IPS-18c (cell line): ENCODE data around the gene GPATCH2.
A peak's percentile ranks its signal among the peaks of the same experiment; 100 is the strongest.

Experiments used
- H3K4me3 ChIP-seq: 2 replicates; pipeline ENCODE4 v1.7.0; 2013; ENCODE audit warnings: low read depth, mild to moderate bottlenecking, low read length, moderate library complexity; ENCODE audit not compliant: insufficient read depth
- H3K9me3 ChIP-seq: one replicate; pipeline ENCODE4 v1.6.1; 2013; ENCODE audit warnings: mild to moderate bottlenecking, low read length, moderate library complexity; ENCODE audit not compliant: control insufficient read depth, insufficient read depth

GPATCH2 gene

GRCh38 chr1:217630711-217631591 lies at the start of gene GPATCH2, which contains the start of gene SPATA17:
Gene GPATCH2 (minus strand): TSS chr1:217631090. CDS start chr1:217630971, 119 bp downstream.
Gene SPATA17 (plus strand): TSS chr1:217631344. CDS start chr1:217631379, 35 bp downstream.
- no peaks in the 10 kb centered on the region for H3K9me3 ChIP-seq
- H3K4me3 ChIP-seq, result peak within 1 kb of the TSS; percentile 82

DNA sequence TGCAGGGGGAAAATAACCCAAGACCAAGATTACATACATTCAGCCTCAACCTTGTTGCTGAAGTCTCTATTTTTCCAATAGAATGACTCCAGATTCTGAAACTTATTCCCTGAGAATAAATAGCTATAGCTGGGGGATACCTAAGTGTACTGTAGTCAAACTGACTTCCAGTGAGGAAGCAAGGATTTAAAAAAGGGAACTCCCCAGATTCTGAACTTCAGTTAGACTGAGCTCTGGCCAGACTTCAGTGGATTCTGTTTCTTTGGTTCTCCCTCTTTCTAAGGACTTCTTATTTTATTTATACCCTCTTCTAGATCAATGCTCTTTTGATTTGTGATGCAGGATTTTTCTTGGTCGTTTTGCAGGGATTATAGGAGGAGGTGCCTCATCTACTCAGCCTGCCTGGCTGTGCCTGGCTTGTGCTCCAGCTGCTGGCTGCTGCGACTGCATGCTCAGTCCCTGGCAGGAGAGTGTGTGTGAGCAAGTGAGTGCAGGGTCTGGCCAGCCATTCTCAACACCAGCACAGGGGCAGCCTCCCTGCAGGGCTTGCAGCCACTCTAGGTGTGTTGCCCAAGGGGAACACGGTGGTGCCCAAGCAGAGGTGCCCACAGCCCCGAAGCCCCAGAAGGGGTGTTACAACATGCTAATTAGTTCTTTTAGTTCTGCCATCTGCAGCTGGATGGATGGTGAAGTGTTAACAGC lies 43.3 kb upstream of the GPATCH2 start:
- no peak overlapping the region for H3K4me3 ChIP-seq
- no peaks in the 10 kb centered on the region for H3K9me3 ChIP-seq

GRCh38 chr1:217673387-217673786 lies 42.5 kb upstream of the GPATCH2 start:
- Histone ChIP-seq H3K4me3 (no peak overlapping the region), H3K9me3 (no peaks in the 10 kb centered on the region)

DNA sequence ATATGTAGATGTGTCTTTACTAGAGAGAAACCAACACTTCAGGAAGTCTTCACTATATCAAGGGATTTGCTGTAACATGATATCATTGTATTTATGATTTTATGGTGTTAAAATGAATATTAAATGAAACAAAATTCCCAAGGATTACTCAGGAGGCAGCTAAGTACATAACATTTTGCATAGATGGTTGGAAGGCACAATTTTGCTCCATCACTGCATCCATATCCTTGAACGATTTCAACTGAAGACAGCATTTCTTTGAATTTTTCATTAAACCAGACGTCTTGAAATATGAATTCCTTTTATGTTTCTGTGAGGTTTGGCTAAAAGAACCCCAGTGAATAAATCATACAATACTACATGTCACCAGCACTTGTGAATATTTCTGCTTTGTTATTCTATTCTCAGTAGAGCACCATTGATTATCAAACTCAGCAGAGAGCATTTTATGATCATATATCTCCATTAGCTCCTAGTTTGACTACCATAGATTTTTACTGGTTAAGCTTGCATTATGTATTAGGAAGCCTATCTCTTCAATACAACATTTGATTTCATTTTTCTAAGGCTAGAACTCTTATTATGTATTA lies 37.6 kb upstream of the GPATCH2 start:
- H3K4me3 ChIP-seq, result no peak overlapping the region
- H3K9me3 ChIP-seq, result no peaks in the 10 kb centered on the region

DNA sequence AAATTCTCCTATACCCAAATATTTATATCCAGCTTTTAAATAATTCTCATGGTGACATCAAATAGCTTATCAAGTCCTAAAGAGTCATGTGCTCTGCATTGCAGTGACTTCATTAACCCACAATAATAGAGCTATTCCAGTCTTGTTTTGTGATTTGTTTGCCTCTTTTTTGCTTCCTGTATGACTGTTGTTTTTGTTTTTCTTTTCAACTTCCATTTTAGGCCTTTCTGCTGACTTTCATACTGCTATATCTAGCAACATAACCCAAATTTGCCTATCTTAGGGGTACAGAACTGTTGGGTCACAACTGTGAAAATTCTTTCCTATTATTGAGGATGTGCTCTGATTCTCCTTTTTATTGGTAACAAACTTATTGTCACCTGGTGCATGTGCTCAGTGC lies 30.5 kb upstream of the GPATCH2 start:
- peaks cover 4% of the 10 kb centered on the region for H3K9me3 ChIP-seq
- no peak overlapping the region for H3K4me3 ChIP-seq

DNA sequence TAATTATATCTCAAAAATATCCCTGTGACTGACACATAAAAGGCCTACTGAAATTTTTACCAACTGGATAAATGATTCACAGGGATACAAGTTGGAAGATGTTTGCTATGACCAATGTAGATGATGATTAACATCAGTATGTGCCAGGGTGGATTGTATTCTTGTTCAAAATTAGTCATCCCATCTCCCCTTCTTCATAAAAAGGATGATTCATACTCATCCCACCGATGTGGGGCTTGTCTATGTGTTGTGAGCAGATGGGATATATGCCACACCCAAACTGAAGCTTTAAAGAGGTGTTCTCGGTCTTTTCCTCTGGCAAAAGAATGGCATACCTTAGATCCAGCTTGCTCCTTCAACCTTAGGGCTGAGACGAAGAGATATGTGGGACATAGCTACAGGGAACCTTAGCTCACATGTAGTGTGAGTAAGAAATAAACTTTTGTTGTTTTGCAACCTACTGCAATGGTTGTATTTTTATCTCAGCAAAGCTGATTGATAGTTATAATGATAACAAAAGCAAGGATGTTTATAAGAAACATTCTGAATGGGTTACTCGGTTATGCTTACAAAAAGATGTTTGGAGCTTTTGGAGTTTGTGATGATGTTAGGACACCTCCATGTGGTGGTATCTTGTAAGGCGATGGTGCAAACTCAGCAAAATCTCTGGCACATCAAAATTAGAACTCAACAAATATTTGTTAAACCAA lies 29.6 kb upstream of the GPATCH2 start:
- Histone ChIP-seq H3K4me3 (no peak overlapping the region), H3K9me3 (peaks cover 4% of the 10 kb centered on the region)

- Histone ChIP-seq H3K4me3 (no peak overlapping the region), H3K9me3 (no peaks in the 10 kb centered on the region)
Measured at GRCh38 chr1:217650674-217651073, 19.8 kb upstream of the GPATCH2 start.

- Histone ChIP-seq H3K9me3 (no peaks in the 10 kb centered on the region), H3K4me3 (no peak overlapping the region)
Measured at GRCh38 chr1:217647791-217648190, 16.9 kb upstream of the GPATCH2 start.

DNA sequence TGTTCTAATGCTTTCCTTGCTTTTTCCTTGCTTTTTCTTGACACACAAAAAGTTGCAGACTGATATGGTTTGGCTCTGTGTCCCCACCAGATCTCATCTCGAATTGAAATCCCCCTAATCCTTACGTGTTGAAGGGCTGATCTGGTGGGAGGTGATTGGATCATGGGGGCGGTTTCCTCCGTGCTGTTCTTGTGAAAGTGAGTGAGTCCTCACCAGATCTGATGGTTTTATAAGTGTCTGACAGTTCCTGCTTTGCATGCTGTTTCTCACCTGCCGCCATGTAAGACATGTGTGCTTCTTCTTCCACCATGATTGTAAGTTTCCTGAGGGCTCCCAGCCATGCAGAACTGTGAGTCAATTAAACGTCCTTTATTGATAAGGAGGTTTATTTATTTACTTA lies 11.6 kb upstream of the GPATCH2 start:
- Histone ChIP-seq H3K4me3 (no peak overlapping the region), H3K9me3 (no peaks in the 10 kb centered on the region)

- Histone ChIP-seq H3K9me3 (no peaks in the 10 kb centered on the region), H3K4me3 (no peak overlapping the region)
Measured at GRCh38 chr1:217627431-217627830, 3.5 kb downstream of the GPATCH2 start.

GRCh38 chr1:217626321-217626720 lies 4.6 kb downstream of the GPATCH2 start:
- Histone ChIP-seq H3K9me3 (no peaks in the 10 kb centered on the region), H3K4me3 (no peak overlapping the region)

- no peak overlapping the region for H3K4me3 ChIP-seq
- H3K9me3 ChIP-seq, result no peaks in the 10 kb centered on the region
Measured at GRCh38 chr1:217622042-217622441, 8.8 kb downstream of the GPATCH2 start.

DNA sequence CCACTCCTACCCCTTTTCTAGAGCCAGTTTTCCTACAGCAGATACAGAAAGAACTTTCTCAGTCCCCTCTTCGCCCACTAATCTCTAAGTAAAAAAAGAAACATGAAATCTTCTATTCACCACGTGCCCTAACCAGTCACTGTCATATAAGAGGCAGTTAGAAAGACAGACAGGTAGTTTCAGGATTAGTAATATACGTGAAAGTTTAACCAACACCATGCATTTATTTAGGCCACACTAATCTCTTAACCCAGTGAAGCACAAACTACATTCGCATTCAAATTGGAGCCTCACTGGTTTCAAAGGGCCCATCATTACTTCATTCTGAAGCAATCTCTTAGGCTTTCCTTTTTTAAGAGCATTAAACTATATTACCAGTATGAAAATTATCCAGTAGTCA lies 10.1 kb downstream of the GPATCH2 start:
- no peaks in the 10 kb centered on the region for H3K9me3 ChIP-seq
- H3K4me3 ChIP-seq, result no peak overlapping the region

GRCh38 chr1:217617126-217617525 lies 13.8 kb downstream of the GPATCH2 start:
- no peak overlapping the region for H3K4me3 ChIP-seq
- H3K9me3 ChIP-seq, result no peaks in the 10 kb centered on the region

DNA sequence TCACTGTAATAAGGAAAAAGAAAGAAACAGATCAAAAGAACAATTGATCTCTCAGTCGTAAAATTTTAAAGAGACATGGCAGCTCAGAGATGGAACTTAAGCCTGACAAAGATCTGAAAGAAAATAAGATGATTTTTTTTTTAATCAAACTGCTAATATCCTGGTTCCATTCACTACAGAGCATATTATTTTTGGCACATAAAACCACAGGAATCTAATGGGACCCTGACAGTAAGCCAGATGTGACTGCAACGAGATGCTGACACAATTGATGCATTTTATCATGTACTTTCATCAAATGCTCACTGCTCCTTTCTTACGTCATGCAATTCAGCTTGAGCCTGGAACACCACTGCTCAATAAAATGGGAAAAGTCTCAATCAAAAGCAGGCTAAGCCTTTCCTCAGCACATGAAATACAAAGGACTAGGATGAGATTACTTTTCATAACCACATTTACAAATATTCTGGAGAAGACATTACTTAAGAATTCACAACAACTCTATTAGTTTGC lies 16.6 kb downstream of the GPATCH2 start:
- H3K4me3 ChIP-seq, result no peak overlapping the region
- no peaks in the 10 kb centered on the region for H3K9me3 ChIP-seq

DNA sequence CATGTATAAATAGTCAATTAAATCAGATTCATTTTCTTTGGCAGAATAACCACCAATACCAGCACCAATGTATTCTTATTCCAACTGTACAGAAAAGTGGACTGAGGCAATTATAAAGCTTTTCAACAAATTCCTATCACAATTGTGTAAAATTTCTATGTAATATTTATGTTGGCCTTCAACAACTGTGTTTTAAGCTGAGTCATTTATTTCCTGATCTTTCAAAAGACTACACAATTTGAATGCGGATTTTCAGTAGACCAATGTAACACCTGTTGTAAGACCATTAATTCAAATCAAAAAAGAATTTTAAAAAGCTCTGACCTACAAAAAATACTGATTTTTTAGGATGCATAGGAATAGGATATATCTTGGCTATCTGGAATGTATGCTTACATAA lies 25.5 kb downstream of the GPATCH2 start:
- Histone ChIP-seq H3K4me3 (no peak overlapping the region), H3K9me3 (no peaks in the 10 kb centered on the region)

DNA sequence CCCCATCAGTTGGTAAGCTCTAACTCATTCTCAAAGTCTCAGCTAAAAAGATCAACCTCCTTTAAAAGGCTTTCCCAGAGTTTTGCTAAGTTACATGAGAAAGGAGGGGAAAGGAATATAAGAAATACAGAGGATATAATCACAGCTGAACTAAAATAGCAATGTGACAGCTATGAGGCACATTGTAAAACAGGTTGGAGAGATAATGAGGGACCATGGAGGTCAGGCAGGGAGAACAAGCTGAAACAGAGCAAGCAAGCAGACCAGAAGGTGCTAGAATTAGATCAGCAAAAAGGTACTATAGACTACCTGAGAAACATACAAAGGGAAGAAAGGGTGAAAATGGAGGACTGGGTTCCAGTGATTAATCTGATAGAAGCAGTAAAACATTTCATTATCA lies 28.5 kb downstream of the GPATCH2 start:
- H3K9me3 ChIP-seq, result no peaks in the 10 kb centered on the region
- H3K4me3 ChIP-seq, result no peak overlapping the region
